PC-9 (cell line): ENCODE results near the gene ALK. TPM values are rescaled to one million over a fixed set of nuclear protein-coding genes. Genes with fewer than 3 reads are reported as not detected.

Experiments used
- BruUV-seq: library from RNA; stranded (reverse); fragments of 400-500 nt; replicated peaks from 2 replicates; lab custom pipeline; 2021; lab: Mats Ljungman, UMichigan
- CTCF ChIA-PET: fragments of 300-600 bp; sonication (Branson Sonifier 250); formaldehyde crosslinking; loops from one replicate; lab custom pipeline; 2022; ENCODE audit warnings: antibody characterized with exemption; lab: Charles Lee
- POLR2A ChIA-PET: fragments of 300-600 bp; sonication (Branson Sonifier 250); formaldehyde crosslinking; loops from one replicate; lab custom pipeline; 2022; ENCODE audit warnings: antibody characterized with exemption; ENCODE audit not compliant: unreplicated experiment; lab: Charles Lee
- DNase-seq, 2 experiments: peaks; one replicate each; pipeline versions ENCODE4 v3.0.0 to v3.0.0-alpha.2; 2015 to 2022; ENCODE audit warnings: mixed read lengths in 1 of 2
- H2AFZ ChIP-seq: fragments of 200-600 bp; sonication (generic); 2 replicates; pipeline ENCODE4 v1.8.1; 2017; ENCODE audit warnings: antibody characterized with exemption
- H3F3A ChIP-seq: fragments of 200-600 bp; sonication (generic); 2 replicates; pipeline ENCODE4 v1.8.1; 2017; ENCODE audit warnings: antibody characterized with exemption, mild to moderate bottlenecking, low read depth; ENCODE audit not compliant: insufficient read depth
- H3K27ac ChIP-seq: fragments of 200-600 bp; sonication (generic); 2 replicates; pipeline ENCODE4 v1.6.1; 2016; ENCODE audit warnings: mixed run types
- H3K27me3 ChIP-seq: fragments of 200-600 bp; sonication (generic); 2 replicates; pipeline ENCODE4 v1.6.1; 2016; ENCODE audit warnings: low read depth, mixed run types; ENCODE audit not compliant: insufficient read depth
- H3K36me3 ChIP-seq: fragments of 200-600 bp; sonication (generic); 2 replicates; pipeline ENCODE4 v1.6.1; 2016; ENCODE audit warnings: low read depth, mixed run types
- H3K4me1 ChIP-seq: fragments of 200-600 bp; sonication (generic); replicated peaks from 2 replicates; pipeline ENCODE4 v1.6.1; 2016; ENCODE audit warnings: mixed run types; ENCODE audit not compliant: insufficient read depth
- H3K4me2 ChIP-seq: fragments of 200-600 bp; sonication (generic); 2 replicates; pipeline ENCODE4 v1.6.1; 2017; ENCODE audit warnings: mixed run types
- H3K4me3 ChIP-seq: fragments of 200-600 bp; sonication (generic); 2 replicates; pipeline ENCODE4 v1.6.1; 2016; ENCODE audit warnings: mixed run types
- H3K79me2 ChIP-seq: fragments of 200-600 bp; sonication (generic); 2 replicates; pipeline ENCODE4 v1.6.1; 2017; ENCODE audit warnings: low read depth, mixed run types
- H3K9me2 ChIP-seq: fragments of 200-600 bp; sonication (generic); 2 replicates; pipeline ENCODE4 v1.8.1; 2017; ENCODE audit warnings: mild to moderate bottlenecking; ENCODE audit not compliant: insufficient read depth
- H3K9me3 ChIP-seq: fragments of 200-600 bp; sonication (generic); 2 replicates; pipeline ENCODE4 v1.8.1; 2016; ENCODE audit warnings: low read depth; ENCODE audit not compliant: insufficient read depth
- H4K20me1 ChIP-seq: fragments of 200-600 bp; sonication (generic); 2 replicates; pipeline ENCODE4 v1.8.1; 2017; ENCODE audit not compliant: insufficient read depth
- EZH2 ChIP-seq: fragments of 200-600 bp; sonication (generic); IDR thresholded peaks from 2 replicates; pipeline ENCODE4 v1.8.0; 2017; ENCODE audit warnings: antibody characterized with exemption, low read depth
- intact Hi-C: fragments of 100-400 bp; cut with micrococcal nuclease; formaldehyde crosslinking; loops from one replicate; pipeline ENCODE4 v1.10.0; 2022; ENCODE audit not compliant: unreplicated experiment
- total RNA-seq: library from RNA; stranded (reverse); gene quantifications from 2 replicates; pipeline ENCODE4 v1.2.3, GENCODE V29; 2021
- TF ChIP-seq, protein P1 (sequence below): fragments of 200-600 bp; sonication (generic); conservative IDR thresholded peaks from 2 replicates; pipeline ENCODE4 v1.6.1; 2017; ENCODE audit warnings: mixed run types, antibody characterized with exemption, mild to moderate bottlenecking, moderate library complexity

The ALK gene
- total RNA-seq, 1 experiment from 2014 or later = not detected

DNA sequence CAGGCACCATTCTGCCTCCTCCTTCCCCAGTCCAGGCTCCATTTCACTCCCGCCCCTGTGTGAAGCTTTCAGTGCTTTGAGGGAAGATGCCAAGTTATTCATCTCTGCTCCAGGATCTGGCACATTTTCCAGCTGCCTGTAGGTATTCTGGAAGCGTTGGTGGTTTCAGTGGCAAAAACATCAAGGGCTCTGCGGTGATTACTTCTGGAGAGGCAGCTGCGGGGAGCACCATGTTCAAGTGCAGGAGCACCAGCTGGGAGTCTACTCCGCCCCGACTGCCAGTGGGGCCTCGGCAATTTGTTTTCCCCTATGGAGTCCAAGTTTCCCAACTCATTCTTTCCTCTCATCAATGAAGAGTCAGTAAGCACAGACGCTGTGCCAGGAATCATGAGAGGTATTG is 594.5 kb downstream of the ALK start:
- CTCF ChIA-PET = no interaction called here
- H3K4me3 ChIP-seq = no peak overlapping the region
- no peak overlapping the region for H2AFZ ChIP-seq

DNA sequence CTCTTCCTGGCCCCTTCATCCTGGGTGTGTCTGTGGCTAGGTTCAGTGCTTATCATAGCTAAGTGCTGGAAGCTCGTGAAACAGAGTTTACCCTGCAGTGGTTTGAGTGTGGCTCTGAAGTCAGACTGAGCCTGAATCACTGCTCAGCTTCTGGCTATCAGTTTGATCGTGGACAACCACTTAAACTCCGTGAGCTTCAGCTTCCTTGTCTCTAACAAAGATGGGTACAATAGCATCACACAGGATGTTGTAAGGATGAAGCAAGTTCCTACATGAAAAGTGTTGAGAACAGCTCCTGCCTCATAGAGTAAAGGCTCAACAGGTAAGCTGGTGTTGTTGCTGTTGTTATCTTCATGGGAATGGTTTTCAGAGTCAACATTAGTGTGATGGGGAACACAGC is 595.8 kb downstream of the ALK start:
- Histone ChIP-seq H3F3A (no peaks in the 10 kb centered on the region), H2AFZ (no peak overlapping the region), H3K9me2 (no peaks in the 10 kb centered on the region), H3K36me3 (no peaks in the 10 kb centered on the region), H3K27me3 (peaks cover 69% of the 10 kb centered on the region), H3K4me3 (no peak overlapping the region), H3K27ac (no peak overlapping the region), H3K4me2 (no peak overlapping the region), H3K4me1 (no peaks in the 10 kb centered on the region), H3K9me3 (no peaks in the 10 kb centered on the region), H4K20me1 (no peaks in the 10 kb centered on the region), H3K79me2 (no peaks in the 10 kb centered on the region)
- ChIA-PET CTCF (no interaction called here), POLR2A (interaction anchor here (0.6 kb wide), 1 partner anchor 218 kb away, joined by 9 read pairs; no protein-coding TSS in a partner anchor)
- BruUV-seq = no TSS peak
- no peak for DNase-seq
- intact Hi-C loops = no loop called here
- TF ChIP-seq, protein P1, sequence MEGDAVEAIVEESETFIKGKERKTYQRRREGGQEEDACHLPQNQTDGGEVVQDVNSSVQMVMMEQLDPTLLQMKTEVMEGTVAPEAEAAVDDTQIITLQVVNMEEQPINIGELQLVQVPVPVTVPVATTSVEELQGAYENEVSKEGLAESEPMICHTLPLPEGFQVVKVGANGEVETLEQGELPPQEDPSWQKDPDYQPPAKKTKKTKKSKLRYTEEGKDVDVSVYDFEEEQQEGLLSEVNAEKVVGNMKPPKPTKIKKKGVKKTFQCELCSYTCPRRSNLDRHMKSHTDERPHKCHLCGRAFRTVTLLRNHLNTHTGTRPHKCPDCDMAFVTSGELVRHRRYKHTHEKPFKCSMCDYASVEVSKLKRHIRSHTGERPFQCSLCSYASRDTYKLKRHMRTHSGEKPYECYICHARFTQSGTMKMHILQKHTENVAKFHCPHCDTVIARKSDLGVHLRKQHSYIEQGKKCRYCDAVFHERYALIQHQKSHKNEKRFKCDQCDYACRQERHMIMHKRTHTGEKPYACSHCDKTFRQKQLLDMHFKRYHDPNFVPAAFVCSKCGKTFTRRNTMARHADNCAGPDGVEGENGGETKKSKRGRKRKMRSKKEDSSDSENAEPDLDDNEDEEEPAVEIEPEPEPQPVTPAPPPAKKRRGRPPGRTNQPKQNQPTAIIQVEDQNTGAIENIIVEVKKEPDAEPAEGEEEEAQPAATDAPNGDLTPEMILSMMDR = no peak
- TF ChIP-seq EZH2 = no peak

More for the DNA sequence above, 594.5 kb downstream of the ALK start:
- intact Hi-C loops = no loop called here
- TF ChIP-seq, protein P1 = no peak
- TF ChIP-seq EZH2 = no peak
- Histone ChIP-seq H3K27ac (no peak overlapping the region), H3K9me3 (no peaks in the 10 kb centered on the region), H3K79me2 (no peaks in the 10 kb centered on the region), H3K4me1 (no peaks in the 10 kb centered on the region), H3K9me2 (no peaks in the 10 kb centered on the region), H3K36me3 (no peaks in the 10 kb centered on the region), H4K20me1 (no peaks in the 10 kb centered on the region), H3K4me2 (no peak overlapping the region), H3K27me3 (peaks cover 67% of the 10 kb centered on the region), H3F3A (no peaks in the 10 kb centered on the region)
- no peak for DNase-seq
- POLR2A ChIA-PET = no interaction called here
- BruUV-seq = no TSS peak

DNA sequence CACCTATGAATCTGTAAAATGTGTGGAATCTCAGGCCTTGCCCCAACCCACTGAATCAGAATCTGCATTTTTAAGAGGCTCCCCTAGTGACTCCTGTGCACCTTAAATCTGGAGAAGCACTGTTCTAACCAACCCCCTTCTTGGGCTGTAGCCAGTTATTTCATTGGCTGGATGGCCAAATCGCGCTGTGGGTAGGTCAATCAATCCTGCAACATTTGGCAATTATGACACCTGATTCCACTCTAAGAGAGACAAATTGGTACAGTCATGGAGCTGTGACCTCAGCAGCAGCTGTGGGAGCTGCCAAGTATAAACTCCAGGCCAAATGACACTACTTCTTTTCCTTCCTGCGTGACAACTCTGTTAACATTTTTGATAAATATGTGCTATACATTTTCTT is 597.4 kb downstream of the ALK start:
- H3F3A ChIP-seq = no peaks in the 10 kb centered on the region
- H3K9me3 ChIP-seq = no peaks in the 10 kb centered on the region
- no peak overlapping the region for H3K4me2 ChIP-seq
- H2AFZ ChIP-seq = no peak overlapping the region
- no peaks in the 10 kb centered on the region for H3K79me2 ChIP-seq
- no peaks in the 10 kb centered on the region for H3K36me3 ChIP-seq
- H3K27ac ChIP-seq = no peak overlapping the region
- no peaks in the 10 kb centered on the region for H3K9me2 ChIP-seq
- CTCF ChIA-PET = no interaction called here
- no peak for DNase-seq
- intact Hi-C loops = no loop called here
- no peaks in the 10 kb centered on the region for H4K20me1 ChIP-seq
- BruUV-seq = no TSS peak
- POLR2A ChIA-PET = no interaction called here
- TF ChIP-seq EZH2 = no peak
- TF ChIP-seq, protein P1 = no peak
- H3K27me3 ChIP-seq = peaks cover 85% of the 10 kb centered on the region
- no peak overlapping the region for H3K4me3 ChIP-seq
- H3K4me1 ChIP-seq = no peaks in the 10 kb centered on the region
